ENCODE data around the gene STXBP6. TPM values are rescaled to one million over a fixed set of nuclear protein-coding genes. Genes with fewer than 3 reads are reported as not detected.

Gene STXBP6
- total RNA-seq, 1 donor = 5.8 TPM

DNA sequence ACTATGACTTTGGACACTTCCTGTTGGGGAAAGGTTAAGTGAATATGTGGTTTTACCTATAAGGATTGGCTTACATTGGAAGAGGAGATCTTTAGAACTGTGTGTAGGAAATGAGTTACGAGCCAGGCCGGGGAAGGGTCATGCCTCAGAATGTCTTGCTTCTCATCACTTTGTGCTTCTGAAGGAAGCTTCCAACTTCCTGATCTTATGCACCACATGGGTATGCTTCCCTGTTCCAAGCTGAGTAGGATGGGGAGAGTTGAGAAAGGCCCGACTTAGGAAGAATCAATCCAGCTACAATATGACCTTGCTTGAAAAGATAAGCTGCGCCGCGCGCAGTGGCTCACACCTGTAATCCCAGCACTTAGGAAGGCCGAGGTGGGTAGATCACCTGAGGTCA lies 59.9 kb downstream of the STXBP6 start:
- Histone ChIP-seq H3K27ac (ENCODE audit: low read depth, low read length) (no peak overlapping the region), H3K4me3 (ENCODE audit: insufficient read depth, low read length) (no peak overlapping the region), H3K79me2 (ENCODE audit: insufficient read depth, low read length) (no peaks in the 10 kb centered on the region), H3K9me3 (ENCODE audit: low read depth, low read length) (no peaks in the 10 kb centered on the region), H3K36me3 (ENCODE audit: insufficient read depth, low read length) (no peaks in the 10 kb centered on the region), H3K27me3 (ENCODE audit: insufficient read depth, low read length) (no peaks in the 10 kb centered on the region), H3K4me1 (ENCODE audit: insufficient read depth, low read length) (no peaks in the 10 kb centered on the region), H2AFZ (ENCODE audit: low read length) (no peak overlapping the region), H3K4me2 (ENCODE audit: insufficient read depth, low read length) (no peak overlapping the region), H4K20me1 (ENCODE audit: insufficient read depth, low read length) (no peaks in the 10 kb centered on the region)
- TF ChIP-seq, protein P1, sequence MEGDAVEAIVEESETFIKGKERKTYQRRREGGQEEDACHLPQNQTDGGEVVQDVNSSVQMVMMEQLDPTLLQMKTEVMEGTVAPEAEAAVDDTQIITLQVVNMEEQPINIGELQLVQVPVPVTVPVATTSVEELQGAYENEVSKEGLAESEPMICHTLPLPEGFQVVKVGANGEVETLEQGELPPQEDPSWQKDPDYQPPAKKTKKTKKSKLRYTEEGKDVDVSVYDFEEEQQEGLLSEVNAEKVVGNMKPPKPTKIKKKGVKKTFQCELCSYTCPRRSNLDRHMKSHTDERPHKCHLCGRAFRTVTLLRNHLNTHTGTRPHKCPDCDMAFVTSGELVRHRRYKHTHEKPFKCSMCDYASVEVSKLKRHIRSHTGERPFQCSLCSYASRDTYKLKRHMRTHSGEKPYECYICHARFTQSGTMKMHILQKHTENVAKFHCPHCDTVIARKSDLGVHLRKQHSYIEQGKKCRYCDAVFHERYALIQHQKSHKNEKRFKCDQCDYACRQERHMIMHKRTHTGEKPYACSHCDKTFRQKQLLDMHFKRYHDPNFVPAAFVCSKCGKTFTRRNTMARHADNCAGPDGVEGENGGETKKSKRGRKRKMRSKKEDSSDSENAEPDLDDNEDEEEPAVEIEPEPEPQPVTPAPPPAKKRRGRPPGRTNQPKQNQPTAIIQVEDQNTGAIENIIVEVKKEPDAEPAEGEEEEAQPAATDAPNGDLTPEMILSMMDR (IDR thresholded peaks at IDR 0.05; ENCODE audit: extremely low read depth, low read depth, low read length) = no peak
- DNase-seq (ENCODE audit: insufficient read length, low spot score, missing footprints) = no peak

DNA sequence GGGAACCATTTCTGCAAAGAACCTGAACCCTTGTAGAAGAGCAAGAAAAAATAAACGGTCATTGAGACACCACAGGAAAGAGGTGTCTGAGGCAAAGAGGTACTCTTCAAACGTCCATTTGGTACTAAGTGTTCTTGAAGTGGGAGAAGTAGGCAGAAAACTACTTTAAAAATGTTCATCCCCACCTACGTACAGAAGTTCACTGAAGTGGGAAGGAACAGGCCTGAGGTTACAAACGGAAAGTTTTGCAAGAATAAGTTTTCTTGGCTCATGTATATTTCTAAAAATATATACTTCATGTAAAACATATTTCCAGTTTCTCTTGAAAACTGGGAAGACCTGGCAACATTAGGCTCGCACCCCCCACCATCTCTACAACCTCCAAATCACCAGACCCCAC lies 61.2 kb downstream of the STXBP6 start:
- DNase-seq (ENCODE audit: insufficient read length, low spot score, missing footprints) = no peak
- Histone ChIP-seq H3K4me1 (ENCODE audit: insufficient read depth, low read length) (no peaks in the 10 kb centered on the region), H3K4me2 (ENCODE audit: insufficient read depth, low read length) (no peak overlapping the region), H3K4me3 (ENCODE audit: insufficient read depth, low read length) (no peak overlapping the region), H3K27me3 (ENCODE audit: insufficient read depth, low read length) (no peaks in the 10 kb centered on the region), H3K36me3 (ENCODE audit: insufficient read depth, low read length) (no peaks in the 10 kb centered on the region), H3K79me2 (ENCODE audit: insufficient read depth, low read length) (no peaks in the 10 kb centered on the region), H2AFZ (ENCODE audit: low read length) (no peak overlapping the region), H3K9me3 (ENCODE audit: low read depth, low read length) (no peaks in the 10 kb centered on the region), H3K27ac (ENCODE audit: low read depth, low read length) (no peak overlapping the region), H4K20me1 (ENCODE audit: insufficient read depth, low read length) (no peaks in the 10 kb centered on the region)
- TF ChIP-seq, protein P1 (IDR thresholded peaks at IDR 0.05; ENCODE audit: extremely low read depth, low read depth, low read length) = no peak

DNA sequence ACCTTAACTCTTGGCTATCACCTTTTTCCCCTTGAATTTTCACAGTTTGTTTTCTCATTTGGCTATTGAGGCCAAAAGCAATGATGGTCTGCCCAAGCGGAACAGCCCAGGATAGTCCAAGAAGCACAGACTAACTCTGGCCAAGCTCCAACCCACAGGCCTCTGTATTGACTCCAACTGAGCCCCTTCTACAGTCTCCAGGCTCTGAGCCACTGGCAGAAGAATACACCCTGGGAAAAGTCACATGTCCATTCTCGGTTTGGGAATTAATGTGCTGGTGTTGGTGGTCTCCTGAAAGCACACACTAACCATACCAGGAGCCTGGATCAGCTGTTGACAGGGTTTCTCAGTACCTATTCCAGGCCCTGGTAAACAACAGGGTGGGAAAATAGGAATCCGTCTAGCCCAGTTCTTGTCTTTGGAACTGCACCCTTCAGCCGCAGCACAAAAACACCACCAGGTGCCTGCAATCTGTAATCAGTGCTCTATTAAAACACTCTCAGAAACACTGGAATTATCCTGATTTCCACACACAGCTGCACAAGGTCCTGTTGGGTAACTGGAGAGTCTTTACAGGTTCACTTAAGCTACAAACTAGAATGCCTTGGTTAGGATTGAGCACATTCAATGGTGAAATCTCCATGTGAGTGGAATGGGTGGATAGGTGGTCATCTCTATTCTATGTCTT lies 63.6 kb downstream of the STXBP6 start:
- TF ChIP-seq, protein P1 (IDR thresholded peaks at IDR 0.05; ENCODE audit: extremely low read depth, low read depth, low read length) = no peak
- Histone ChIP-seq H3K4me2 (ENCODE audit: insufficient read depth, low read length) (no peak overlapping the region), H3K27me3 (ENCODE audit: insufficient read depth, low read length) (no peaks in the 10 kb centered on the region), H2AFZ (ENCODE audit: low read length) (no peak overlapping the region), H3K9me3 (ENCODE audit: low read depth, low read length) (no peaks in the 10 kb centered on the region), H3K79me2 (ENCODE audit: insufficient read depth, low read length) (no peaks in the 10 kb centered on the region), H3K4me1 (ENCODE audit: insufficient read depth, low read length) (no peaks in the 10 kb centered on the region), H4K20me1 (ENCODE audit: insufficient read depth, low read length) (no peaks in the 10 kb centered on the region), H3K36me3 (ENCODE audit: insufficient read depth, low read length) (no peaks in the 10 kb centered on the region), H3K27ac (ENCODE audit: low read depth, low read length) (no peak overlapping the region), H3K4me3 (ENCODE audit: insufficient read depth, low read length) (no peak overlapping the region)
- no peak for DNase-seq (ENCODE audit: insufficient read length, low spot score, missing footprints)

DNA sequence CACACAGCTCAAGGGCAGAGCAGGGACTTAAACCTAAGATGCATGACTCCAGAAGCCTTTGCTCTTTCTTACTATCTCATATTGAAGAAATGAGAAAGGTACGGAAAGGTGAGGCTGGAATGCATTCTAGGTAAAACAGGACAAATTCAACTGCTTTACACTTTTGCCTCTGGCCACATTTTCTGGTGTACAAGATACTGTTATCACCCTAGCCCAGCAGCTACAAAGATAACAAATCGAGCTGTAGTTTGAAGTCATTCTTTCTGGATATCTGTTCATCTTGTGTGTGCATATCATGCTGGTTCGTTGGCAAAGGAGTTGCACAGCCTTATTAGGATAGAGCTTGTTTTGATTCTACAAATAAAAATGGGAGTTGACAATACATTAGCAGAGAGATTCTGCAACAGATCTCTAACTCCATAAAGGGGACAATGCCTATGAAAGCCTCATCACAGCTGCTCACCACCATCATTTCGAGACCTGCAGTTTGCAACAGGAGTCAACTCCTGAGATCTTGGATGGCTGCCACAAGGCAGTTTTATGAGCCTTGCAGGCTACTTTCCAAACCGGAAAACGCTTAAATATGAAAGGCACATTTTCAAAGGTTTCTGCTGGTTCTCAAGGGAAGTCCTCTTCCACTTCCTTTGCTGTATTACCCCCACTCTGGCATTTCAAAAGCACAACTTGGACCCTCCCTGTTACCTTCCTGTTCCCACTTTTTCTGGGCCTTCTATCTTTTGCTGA lies 64.9 kb downstream of the STXBP6 start:
- H3K4me3 ChIP-seq (ENCODE audit: insufficient read depth, low read length) = no peak overlapping the region
- no peaks in the 10 kb centered on the region for H4K20me1 ChIP-seq (ENCODE audit: insufficient read depth, low read length)
- H3K79me2 ChIP-seq (ENCODE audit: insufficient read depth, low read length) = no peaks in the 10 kb centered on the region
- H3K9me3 ChIP-seq (ENCODE audit: low read depth, low read length) = no peaks in the 10 kb centered on the region
- H3K27ac ChIP-seq (ENCODE audit: low read depth, low read length) = no peak overlapping the region
- no peaks in the 10 kb centered on the region for H3K27me3 ChIP-seq (ENCODE audit: insufficient read depth, low read length)
- no peaks in the 10 kb centered on the region for H3K4me1 ChIP-seq (ENCODE audit: insufficient read depth, low read length)
- H3K36me3 ChIP-seq (ENCODE audit: insufficient read depth, low read length) = no peaks in the 10 kb centered on the region
- no peak overlapping the region for H2AFZ ChIP-seq (ENCODE audit: low read length)
- no peak overlapping the region for H3K4me2 ChIP-seq (ENCODE audit: insufficient read depth, low read length)
- TF ChIP-seq, protein P1 (IDR thresholded peaks at IDR 0.05; ENCODE audit: extremely low read depth, low read depth, low read length) = no peak
- DNase-seq (ENCODE audit: insufficient read length, low spot score, missing footprints) = no peak
